ENCODE measurements around the gene TLE3.

Gene TLE3

DNA sequence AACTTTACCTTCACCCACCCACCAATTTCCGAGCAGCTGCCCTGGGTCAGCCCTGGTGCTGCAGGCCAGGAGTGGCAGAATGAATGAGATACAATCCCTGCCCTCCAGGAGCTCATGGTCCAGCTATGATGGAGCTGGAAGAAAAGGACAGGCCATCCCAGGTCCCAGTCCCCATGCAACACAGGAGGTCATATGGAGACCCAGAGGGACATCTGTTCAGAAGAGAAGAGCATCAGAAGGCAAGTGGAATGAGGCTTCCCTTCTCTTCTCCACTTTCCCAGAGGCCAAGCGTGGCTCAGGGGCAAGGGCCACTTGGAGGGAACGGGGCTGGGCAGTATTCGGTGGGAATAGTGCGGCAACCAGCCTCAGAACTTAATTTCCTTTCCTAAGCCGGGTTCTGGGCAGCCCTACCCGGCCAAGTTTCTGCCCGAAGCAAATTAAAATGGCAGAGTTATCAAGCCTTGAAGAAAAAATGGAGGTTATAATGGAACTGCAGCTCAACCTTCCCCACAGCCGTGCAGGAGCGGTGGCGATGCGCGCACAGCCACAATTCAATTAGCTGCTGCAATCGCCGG is 35.9 kb downstream of the TLE3 start:
- no peak for DNase-seq

DNA sequence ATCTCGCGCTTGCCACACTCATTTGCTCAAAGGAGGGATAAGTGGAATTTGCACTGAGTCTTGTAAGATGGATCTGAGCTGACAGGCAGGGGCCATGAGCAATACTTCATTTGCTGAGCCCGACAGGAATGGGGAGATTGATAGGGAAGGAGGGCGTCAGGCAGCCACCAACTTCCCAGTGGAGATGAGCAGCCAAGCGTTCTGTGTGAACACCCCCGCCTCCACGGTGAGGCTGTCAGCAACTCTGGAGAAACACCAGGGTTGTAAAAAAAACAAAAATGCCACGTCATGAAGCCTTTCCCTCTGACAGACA is 36.8 kb downstream of the TLE3 start:
- no peak for DNase-seq

GRCh38 chr15:70060214-70060992 is 37.3 kb downstream of the TLE3 start:
- no peak for DNase-seq

GRCh38 chr15:70059476-70060213 is 38.1 kb downstream of the TLE3 start:
- DNase-seq = no peak

GRCh38 chr15:70058642-70059360 is 38.9 kb downstream of the TLE3 start:
- no peak for DNase-seq

DNA sequence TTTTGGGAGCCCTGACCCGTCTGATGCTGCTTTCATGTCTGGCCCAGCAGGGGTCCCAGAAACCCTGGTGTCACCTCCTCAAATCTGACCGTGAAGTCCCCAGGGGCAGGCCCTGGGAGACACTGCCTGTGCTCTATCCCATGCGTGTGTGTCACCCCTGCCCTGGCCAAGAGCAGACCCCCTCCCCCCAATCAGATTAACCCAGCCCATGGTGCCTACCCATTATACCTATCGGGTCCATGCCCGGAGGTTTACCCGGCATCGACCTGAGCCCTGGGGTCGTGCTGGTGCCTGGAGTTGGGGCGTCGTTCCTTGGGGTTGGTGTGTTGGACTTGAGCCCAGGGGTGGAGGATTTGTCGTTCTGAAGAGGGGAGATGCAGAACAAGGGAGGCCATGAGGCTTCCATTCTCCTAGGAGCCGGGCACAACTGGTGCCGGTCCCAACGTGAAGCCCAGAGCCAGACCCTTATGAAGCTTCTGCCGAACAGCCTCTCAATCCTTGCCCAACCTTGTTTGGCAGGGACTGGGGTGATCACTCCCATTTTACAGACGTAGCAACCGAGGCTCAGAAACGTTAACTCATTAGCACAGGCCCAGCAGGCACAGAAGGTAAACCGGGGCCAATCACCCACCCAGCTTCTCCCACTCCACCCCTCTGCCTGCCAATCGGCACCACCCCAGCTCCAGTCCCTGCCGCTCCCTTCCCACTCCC is 39.6 kb downstream of the TLE3 start:
- no peak for DNase-seq

DNA sequence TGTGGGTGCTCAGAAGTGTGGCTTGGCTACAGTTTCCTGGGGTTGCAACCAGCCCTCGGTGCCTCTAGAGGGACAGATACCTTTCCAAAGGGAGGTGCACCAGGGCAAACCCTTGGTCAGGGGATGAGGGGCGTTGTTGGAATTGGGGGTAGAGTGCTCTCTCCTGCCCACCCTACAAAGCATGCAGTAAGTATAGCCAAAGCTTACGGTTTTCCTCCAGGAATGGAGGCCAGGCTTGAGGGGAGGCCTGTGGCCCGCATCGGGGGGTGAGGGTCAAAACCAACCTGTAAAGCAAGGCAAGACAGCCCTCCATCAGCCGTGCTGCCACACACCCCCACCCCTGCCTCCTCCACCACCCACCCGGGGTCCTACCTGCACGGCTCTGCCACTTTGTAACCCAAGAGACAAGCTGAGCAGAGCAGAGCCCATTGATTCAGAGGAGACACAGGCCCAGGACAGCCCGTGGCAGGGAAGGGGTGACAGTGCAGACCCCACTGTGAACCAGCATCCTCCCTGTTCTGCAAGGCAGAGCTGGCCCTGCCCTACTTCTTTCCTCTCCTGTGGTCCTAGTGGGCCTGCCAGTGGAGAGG is 41.5 kb downstream of the TLE3 start:
- no peak for DNase-seq

DNA sequence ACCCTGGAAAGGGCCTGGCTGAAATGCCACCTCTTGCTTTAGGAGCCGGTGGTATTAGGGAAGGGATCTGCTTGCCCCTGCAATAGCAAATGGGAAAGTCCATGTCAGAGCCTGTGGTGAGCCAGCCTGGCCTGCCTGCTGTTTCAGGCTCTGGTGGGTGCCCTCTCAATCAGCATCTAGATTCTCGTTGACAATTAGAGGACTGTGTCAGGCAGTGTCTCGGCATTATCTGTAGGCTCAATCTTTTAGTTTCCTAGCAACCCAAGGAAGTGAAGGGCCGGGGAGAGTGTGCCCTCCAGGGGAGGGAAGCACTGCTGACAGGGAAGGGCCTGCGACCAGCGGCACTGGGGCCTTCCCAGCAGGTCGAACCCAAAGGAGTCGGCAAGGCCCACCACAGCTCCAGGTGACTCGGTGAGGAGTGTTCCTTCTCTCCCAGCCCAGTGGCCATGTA is 42.1 kb downstream of the TLE3 start:
- no peak for DNase-seq

DNA sequence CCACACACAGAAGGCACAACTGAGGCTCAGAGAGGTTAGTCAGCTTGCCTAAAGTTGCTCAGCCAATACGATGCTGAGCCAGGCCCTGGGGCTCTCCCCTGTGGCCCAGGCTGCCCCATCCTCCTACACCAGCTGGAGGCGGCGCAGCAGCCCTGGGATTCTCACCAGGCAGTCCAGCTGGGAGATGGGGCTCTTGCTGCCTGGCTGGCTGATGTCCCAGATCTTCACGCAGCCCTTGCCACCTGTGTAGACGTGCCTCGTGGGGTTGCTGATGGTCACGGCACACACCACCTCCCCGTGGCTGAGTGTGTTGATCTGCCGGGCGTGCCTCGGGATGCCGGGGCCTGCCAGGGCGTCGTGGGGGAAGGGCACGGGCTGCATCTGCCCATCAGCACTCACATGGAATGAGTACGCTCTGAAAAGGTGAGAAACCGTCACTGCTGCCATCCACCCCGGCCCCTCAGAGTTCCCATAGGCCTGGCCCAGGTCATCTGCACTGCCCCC is 42.8 kb downstream of the TLE3 start:
- DNase-seq = no peak

GRCh38 chr15:70054366-70054765 is 43.4 kb downstream of the TLE3 start:
- no peak for DNase-seq

DNA sequence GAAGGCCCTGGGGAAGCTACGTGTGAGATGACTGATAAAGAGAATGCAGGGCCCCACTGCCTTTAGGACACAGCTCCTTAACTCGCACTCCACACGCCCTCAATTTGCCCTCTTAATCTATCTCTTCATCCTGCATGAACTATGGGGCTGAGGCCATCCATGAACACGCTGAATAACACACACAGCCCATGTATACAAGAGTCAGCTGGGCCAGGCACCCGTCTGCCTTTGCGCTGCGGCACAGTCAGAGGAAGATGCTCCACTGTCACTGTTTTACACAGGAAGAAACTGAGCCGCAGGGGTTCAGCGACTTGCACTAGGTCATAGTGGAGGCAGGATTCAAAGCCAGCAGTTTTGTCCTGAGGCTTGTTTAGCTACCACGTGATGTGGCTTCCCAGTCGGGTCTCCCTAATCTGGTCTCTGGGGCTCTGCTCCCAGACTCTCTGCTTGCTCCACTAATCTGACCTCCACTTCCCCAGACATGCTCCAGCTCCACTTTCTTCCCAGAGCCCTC is 43.9 kb downstream of the TLE3 start:
- DNase-seq = no peak

GRCh38 chr15:70053001-70053715 is 44.6 kb downstream of the TLE3 start:
- DNase-seq = no peak

DNA sequence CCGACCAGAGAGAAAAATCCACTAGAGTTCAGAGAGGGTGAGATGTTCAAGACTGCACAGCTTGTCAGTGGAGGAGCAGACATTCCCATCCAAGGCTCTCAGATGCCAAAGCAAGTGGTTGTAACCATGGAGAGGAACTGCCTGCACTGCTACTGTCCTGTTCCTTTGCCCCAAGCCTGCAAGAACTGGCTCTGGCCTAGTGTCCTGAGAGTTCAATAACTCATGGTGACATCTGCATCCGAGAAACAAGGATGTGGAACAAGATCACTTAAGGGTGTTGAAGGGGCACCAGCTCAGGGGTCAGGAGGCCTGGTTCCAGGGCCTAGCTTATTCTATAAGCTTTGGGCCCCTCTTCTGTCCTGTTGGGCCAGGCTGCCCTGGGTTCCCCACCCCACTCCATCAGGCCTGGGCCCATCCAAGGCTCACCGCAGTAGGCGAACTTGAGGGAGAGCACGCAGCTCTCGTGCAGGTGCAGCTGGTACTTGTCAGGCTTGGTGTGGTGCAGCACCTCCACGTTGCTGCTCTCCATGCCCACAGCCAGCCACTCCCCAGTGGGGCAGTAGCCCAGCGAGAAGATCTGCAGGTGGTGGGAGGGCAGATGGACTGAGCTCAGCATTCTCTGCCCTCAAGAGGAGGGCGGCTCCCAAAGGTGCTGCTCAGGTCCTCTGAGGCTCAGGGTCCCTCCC is 45.6 kb downstream of the TLE3 start:
- no peak for DNase-seq

- no peak for DNase-seq
Measured at GRCh38 chr15:70050970-70051369, 46.7 kb downstream of the TLE3 start.

GRCh38 chr15:70050441-70050840 is 47.3 kb downstream of the TLE3 start:
- DNase-seq = no peak

DNA sequence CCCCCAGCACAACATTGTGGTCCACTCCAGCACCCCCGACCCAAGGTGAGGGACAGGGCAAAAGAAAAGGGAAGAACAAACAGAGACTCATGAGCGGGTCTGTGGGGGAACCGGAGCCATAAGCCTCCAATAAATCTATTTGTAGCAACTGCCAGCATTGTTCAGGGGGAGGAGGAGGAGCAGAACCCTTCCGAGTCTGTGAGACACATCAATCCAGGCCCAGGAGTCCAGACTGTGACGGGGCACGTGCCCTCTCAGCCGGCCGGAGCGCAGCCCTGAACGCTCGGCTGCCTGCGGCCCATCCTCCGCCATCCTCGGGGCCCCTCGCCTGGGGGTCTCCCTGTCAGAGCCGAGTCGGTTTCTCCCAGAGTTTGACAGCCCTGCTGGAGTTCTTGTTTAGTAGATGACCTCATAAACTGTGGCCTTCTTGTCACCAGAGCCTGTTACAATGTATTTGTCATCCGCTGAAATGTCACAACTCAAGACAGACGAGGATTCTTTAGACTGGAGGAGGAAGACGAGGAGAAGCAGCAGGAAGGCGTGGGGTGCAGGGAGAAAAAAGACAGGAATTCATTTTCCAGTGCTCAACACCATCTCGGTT is 47.9 kb downstream of the TLE3 start:
- no peak for DNase-seq

- DNase-seq = no peak
Measured at GRCh38 chr15:70048578-70049514, 48.9 kb downstream of the TLE3 start.

- DNase-seq = no peak
Measured at GRCh38 chr15:70048198-70048565, 49.5 kb downstream of the TLE3 start.

All from NCI-H510A (cell line).